ENCODE measurements around the gene DYNLL2.

DNA sequence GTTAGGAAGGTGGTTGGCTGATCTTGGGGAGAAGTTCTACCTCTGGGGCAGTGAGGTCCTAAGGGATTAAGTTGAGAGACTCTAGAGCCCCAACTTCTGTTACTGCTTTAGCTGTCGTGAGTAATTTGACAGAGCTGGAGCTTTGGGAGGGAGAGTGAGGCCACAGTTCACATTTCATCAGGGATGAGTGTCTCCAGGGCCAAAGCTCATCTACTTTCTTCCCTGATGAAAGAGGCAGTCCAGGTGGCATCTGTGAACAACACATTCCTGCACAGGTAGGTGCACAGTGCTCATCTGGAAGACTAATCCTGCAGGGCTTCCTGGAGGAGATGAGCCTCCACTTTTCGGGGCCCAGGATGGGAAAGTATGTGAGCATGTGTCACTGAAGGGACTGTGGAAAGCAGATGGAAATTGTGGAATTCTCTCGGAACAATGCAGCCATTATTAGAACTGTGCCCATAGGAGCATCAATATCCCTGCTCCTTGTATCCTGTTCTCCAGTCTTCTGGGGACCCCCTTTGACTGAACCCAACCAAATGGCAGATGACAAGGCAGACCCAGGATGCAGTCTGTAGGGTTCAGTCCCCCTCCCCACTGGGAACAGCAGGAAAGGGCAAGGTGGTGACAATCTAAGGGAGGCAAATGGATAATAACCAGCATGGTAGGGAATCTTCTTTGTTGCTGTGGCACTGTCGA is 9.0 kb downstream of the DYNLL2 start:
- TF ChIP-seq, protein P1, sequence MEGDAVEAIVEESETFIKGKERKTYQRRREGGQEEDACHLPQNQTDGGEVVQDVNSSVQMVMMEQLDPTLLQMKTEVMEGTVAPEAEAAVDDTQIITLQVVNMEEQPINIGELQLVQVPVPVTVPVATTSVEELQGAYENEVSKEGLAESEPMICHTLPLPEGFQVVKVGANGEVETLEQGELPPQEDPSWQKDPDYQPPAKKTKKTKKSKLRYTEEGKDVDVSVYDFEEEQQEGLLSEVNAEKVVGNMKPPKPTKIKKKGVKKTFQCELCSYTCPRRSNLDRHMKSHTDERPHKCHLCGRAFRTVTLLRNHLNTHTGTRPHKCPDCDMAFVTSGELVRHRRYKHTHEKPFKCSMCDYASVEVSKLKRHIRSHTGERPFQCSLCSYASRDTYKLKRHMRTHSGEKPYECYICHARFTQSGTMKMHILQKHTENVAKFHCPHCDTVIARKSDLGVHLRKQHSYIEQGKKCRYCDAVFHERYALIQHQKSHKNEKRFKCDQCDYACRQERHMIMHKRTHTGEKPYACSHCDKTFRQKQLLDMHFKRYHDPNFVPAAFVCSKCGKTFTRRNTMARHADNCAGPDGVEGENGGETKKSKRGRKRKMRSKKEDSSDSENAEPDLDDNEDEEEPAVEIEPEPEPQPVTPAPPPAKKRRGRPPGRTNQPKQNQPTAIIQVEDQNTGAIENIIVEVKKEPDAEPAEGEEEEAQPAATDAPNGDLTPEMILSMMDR (IDR thresholded peaks at IDR 0.05): no peak
- TF ChIP-seq IRF3 (IDR thresholded peaks at IDR 0.05; ENCODE audit: low read depth, low read length) (no peak), REST (IDR thresholded peaks at IDR 0.05; ENCODE audit: low read depth, low read length) (no peak), MXI1 (IDR thresholded peaks at IDR 0.05; ENCODE audit: low read depth, low read length) (no peak), EZH2phosphoT487 (IDR thresholded peaks at IDR 0.05; ENCODE audit: borderline replicate concordance, low read depth) (no peak), EP300 (IDR thresholded peaks at IDR 0.05; ENCODE audit: borderline replicate concordance in 1 of 2, low read depth in 1 of 2, low read length in 1 of 2) (no peak), TAF1 (IDR thresholded peaks at IDR 0.05; ENCODE audit: borderline replicate concordance, low read depth, low read length) (no peak), GABPA (IDR thresholded peaks at IDR 0.05; ENCODE audit: low read depth) (no peak), SMC3 (IDR thresholded peaks at IDR 0.05; ENCODE audit: low read depth, low read length) (no peak), SIN3A (IDR thresholded peaks at IDR 0.05; ENCODE audit: borderline replicate concordance, low read depth, low read length) (no peak)
- TF ChIP-seq, protein P2, sequence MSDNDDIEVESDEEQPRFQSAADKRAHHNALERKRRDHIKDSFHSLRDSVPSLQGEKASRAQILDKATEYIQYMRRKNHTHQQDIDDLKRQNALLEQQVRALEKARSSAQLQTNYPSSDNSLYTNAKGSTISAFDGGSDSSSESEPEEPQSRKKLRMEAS (IDR thresholded peaks at IDR 0.05; ENCODE audit: low read depth): no peak

All from SK-N-SH (cell line).